GM21515 (cell line): ENCODE results near the gene FAXC.
"Not testable (repeated sequence)": the region's sequence is repeated elsewhere in the genome, so short reads cannot be mapped to it uniquely, and the experiment has no call there.

Experiments
- ATAC-seq: cut with Tn5 transposase; IDR thresholded peaks from one replicate; pipeline ENCODE4 v1.9.1; 2021; ENCODE audit not compliant: unreplicated experiment

FAXC gene

DNA sequence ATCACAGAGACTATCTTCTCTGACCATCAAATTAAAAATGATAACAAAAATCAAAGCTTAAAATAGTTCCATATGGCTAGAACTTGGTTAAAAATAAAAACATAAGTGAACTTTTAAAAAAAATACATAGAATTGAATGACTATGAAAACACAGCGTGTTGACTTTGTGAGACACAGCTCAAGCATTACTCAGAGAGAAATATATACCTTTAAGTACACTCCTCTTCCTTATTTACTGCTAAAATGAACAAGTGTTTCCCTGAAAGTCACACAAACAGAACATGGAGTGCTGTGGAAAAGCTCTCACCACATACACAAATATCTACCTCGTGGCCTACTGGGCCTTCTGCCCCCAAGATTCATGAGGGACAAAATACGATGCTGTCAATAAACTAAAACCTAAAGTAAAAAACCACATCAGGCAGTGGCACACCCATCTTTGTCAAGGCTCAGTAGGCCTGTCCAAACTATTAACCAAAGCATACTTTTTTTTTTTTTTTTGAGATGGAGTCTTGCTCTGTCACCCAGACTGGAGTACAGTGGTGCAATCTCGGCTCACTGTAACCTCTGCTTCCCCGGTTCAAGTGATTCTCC is 7.5 kb downstream of the FAXC start:
- ATAC-seq: no peak

DNA sequence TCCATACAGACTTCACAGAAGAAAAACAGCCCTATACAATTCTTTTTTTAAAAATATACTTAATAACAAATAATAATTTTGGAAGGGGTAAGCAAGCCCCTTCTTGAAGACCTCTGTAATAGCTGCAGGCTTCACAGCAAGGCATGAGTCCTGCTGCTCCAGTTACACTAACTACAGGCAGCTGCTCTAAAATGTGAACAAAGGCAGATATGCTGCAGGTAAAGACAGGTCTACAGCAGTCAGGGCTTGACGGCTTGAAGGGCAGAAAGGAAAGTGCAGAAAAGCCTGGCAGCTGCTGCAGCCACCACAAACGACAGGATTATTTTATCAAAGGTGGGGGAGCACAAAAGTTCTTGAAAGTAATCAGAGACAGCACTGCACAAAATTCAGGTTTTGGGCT is 11.3 kb downstream of the FAXC start:
- ATAC-seq: no peak

DNA sequence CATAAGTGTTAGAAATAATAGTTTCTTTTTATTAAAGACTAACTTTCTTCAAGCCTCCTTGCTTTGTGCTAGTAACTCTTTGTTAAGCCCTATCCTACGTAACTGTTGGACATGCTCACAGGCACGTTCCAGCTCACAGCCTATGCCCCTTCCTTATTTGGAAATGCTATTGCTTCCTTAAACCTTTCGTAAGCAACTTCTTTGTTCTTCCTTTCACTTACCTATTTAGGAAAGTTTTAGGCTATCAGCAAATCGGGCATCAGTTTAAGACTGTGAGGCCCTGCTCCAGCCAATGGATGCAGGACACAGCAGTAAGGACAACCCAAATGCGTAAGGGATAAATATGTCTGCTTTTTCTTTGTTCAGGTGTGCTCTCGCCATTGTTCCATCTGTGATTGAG is 14.2 kb downstream of the FAXC start:
- not testable (repeated sequence) for ATAC-seq

DNA sequence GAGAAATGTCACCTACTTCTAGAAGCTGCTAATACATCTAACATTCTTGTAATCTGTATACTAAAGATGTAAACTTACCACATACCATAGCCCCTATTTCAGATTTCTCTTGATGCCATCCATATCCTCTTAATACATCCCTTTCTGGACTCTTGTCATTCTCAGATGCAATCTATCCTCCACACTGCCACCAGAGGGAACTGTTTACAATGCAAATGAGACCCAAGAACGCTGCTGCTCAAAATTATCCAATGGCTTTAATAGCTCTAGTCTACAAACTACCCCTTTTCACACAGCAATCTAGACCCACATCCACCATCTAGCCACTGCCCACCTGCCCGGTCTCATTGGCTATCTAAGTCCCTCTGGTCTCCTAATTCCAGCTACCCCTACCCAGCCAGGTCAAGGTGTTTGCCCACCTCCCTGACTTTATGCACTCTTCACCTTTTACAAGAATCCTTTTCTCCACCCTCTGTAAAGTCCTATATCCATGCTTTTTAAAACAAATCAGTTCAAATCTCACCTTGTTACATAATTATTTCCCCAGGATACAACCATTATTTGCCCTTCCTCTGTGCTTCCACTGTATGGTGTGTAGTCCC is 14.8 kb downstream of the FAXC start:
- peak; percentile 43 for ATAC-seq

DNA sequence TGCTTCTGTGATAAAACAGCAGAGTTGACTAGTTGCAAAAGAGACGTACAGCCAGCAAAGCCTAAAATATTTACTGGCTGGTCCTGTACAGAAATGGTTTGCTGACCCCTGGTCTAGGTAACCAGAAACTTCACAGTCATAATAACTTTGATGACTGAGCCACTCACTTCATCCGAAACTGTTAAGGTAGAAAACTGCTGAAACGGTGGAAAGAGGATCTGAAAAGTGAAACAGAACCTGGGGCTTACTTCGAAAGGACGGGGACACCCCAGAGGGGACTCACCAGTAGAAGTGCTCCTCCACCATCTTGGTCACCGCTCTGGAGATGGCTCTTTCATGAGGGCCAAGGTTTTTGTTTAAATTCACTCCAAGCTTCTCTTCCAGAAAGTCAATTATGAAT is 16.4 kb downstream of the FAXC start:
- ATAC-seq: peak; percentile 92

DNA sequence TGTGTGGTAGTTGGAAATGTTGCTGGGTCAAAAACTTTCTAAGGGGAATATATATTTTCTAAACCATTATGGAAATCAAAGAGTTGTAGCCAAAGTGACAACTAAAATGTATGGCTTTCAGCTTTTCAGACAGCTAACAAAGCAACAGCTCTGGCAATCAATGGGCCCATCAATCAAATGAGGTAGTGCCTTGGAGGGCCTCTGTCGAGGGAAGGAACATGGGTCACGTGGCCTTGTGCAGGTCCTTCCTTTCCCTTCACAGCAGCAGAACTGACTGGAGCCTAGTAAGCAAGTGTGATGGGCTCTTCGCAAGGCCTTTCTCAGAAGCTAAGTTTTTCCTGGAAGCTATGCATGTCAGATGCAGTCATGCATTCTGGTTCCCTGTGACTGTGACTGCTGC is 17.9 kb downstream of the FAXC start:
- ATAC-seq: no peak

DNA sequence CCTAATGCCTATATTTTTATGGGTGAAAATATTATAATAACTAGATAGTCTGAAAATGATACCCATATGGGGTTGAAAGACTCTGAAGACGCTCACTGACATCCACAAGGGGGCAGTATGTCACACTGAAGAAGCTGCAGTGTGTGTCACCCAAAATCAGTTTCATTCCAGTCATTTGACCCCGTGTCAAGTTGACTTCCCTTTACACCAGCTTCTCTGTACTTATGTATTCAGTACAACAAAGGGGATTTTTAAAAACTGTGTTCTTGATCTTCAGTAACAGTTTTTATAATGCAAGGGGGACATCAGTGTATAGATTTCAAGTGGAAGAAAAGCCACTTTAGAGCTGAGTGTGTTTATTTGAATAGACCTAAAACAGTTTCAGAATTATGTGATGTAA is 19.3 kb downstream of the FAXC start:
- ATAC-seq: peak; percentile 69

DNA sequence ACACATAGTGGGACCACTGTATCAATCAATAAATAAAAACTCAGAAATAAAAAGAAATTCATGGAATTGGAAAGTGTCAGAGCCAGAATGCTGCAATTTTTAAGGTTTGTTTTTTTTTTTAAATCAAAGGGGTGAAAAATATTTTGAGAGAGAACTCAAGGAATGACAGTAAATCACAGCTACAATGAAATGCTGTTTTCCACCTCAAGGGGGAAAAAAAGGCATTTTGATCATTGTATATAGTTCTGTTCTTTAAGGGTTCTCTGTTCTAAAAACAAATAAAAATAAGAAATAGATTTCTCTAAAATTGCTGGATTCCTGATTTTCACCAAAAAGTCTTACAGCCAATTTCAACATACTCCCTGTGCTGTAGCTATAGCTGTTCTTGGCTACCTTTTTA is 24.5 kb downstream of the FAXC start:
- no peak for ATAC-seq

DNA sequence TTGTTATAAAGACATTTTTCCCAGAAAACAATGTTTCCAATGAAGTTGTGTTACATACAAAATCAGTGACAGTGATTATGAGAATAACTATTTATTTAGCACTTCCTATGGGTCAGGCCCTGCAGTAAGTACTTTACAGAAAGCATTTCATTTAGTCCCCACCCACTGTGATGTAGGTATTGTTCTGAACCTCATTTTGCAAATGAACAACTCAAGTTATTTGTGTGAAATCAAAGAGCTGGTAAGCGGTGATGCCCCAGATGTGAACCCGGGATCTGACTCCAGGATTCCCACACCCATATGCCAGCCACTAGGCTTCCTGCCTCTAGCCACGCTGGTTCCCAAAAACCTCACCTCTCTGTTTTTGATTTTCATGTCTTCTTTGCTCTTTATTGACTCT is 30.9 kb downstream of the FAXC start:
- ATAC-seq: no peak

DNA sequence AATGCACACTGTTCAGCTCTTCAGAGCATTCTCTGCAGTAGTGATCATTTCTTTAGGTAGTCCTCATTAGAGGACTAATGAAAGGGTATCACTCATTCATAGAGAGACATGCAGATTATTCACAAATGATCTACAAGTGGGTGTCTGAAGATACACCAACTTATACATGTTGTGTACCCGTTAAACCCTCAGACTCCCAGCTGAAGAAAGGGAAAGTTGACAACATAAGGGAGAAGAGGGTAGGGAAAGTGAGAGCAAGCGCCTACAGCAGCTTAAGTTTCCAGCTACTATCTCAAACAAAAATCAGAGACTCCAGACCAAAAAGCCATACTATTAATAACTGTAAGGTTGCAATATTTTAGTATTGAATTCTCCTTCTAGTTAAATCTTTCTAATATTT is 37.1 kb downstream of the FAXC start:
- ATAC-seq: no peak

DNA sequence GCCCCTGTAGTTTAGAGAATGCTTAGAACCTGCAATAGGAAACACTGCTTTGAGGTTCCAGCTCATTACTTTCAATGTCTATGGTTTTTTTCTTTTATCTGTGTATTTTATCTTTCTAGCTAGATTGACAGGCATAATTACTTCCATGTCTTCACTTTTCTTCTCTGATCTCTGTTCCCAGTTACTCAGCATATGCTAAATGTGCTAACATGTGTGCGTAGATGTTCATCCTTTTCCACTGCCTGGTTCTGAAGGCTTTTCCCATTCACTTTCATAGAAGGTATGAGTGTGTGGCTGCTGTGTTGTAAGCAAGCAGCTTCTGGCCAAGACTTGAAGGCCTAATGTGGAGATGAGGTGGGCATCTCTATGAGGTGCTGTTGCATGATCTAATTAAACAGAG is 38.9 kb downstream of the FAXC start:
- no peak for ATAC-seq

DNA sequence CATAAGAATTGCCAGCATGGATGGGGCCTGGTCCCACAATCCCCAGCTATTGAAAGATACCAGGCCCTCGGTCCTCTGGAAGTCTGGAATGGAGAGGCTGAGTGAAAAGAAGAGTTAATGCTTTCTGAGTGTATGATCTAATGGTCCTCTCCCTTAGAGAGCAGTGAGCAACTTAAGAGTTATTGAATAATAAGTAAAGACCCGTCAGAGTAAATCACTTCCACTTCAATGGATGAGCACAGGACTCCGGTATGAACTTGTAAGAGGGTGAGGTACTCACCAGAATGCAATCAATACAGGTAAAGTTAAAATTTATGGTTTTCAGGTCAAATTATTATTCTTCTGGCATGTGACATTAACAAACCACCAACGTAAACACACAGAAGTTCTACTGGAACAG is 39.9 kb downstream of the FAXC start:
- no peak for ATAC-seq

DNA sequence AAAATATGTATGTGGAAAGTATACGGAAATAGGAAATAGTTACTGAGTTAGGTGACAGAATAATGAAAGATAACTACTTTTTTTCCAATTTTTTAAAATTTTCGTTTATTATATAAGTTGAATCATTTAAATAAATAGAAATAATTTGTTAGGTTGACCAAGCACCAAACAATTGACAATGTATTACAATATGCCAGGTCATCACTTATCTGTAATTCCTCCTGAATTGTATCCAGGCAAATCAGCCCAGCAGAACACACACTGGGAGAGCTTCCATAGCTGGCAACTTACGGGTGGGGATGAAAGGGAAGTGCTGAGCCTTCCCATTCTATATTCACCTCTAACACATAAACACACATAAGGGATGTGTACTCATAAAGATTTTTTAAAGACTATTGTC is 40.7 kb downstream of the FAXC start:
- no peak for ATAC-seq

DNA sequence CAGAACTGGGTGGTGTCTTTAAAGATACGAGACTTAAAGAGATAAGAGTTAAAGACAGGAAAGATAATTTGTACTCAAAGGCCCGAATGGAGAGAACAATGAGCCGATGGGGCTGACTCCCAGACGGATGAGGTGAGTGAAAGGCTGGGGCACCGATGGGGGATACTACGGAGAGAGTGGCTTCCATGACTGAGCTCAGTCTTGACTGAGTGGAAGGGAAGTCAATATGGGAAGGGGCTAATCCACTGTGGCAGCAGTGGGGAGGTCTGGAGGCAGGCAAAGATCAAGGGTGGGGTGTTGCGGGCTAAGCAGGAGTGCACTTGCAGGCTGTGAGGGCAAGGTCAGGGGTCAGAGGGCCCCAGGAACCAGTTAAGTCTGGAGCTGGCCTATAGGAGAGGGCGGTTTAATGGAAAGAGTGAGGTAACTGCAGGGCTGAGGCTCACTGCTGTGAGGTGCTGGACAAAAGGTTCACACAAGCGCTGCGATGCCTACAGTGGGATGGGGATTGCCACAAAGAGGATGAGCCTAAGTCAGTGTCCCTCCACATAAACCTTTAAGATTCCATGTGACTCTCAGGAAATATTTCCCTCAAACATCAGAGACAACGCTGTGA is 42.1 kb downstream of the FAXC start:
- no peak for ATAC-seq

DNA sequence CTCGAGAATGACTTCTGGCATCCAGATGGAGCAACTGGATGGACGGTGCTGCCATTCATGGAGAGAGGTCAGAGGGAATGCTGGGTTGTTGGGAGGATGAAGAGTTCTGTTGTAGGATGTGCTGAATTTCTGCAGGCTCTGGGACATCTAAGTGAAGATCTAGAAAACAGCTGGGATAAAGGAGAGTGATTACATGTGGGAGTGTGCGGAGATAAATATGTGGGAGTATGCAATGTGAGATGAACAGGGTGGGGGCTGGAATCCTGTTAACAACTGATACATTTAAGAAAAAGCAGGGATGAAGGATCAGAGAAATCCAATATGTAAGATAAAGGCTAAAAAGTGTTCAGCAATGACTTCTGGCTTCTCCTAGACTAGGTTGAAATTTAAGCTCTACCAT is 43.1 kb downstream of the FAXC start:
- ATAC-seq: no peak

DNA sequence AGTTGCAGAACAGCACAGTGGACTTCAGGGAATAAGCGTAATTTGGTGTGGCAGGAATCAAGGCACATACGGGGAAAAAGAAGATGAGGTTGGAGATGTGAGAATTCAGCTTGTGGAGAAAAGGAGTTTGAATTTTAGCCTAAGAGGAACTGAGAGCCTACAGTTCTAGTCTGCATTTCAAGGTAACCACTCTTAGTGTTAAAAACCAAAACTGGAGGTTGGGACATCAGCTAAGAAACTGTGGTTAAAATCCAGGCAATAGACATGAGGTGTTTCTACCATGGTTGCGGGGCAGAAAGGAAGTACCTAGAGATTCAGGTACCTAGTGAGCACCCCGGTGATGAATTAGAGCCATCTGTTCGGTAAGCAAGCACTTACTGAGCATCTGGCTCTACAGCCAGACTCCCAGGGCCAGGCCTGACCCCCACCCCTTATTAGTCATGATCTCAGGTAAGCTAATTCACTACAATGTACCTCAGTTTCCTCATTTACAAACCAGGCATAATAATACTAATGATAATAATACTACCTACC is 44.4 kb downstream of the FAXC start:
- peak; percentile 70 for ATAC-seq

DNA sequence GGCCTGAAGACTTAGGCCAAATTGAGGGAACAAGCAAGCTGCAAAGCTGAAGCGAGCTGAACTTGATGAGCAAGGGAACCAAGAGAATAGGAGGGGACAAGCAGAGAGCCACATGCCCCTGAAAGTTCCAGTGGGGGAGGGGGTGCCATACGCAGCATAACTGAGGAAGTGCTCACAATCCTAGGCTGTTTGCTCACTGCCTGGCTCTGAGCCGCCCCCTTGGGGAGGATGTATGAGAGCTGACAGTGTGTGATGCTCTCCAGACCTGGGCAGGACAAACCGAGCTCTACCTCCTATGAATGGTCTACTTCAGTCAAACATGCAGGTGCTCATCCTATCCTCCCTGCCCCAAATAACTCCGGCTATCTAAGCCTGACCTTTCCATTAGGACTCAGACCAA is 52.1 kb downstream of the FAXC start:
- no peak for ATAC-seq

DNA sequence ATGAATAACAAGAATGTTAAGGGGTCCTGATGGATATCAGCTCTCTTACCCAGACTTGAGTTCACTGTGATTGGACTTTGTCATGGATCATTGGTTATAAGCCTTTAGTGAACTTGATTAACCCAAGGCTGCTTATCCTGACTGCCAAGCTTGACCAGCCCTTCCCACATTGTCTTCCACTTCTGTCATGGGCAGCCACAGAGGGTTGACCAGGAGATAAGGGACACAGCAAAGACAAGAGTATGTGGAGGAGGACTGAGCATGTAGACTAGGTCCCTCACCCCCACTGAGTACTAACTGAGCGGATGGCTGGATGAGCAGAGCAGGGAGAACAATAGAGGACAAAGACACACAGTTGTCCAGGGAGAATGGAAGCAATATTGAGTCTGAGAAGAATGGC is 52.5 kb downstream of the FAXC start:
- no peak for ATAC-seq

DNA sequence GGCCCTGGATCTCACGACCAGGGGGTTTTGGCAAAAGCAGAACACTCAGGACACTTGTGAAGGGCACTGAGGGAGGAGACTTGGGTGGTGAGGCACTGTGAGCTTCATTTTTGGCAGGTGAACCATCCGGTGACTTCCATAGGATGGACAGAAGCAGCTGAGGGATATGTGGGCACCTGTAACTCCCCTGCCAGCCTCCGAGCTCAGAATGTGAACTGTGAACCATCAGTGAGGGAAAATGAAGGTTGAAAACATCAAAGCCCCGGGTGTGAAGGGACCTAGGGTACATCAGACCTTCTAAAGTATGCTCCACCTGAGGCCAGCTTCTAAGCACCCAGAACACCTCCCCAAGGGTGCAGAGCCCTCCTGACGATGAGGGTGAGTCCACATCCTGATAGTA is 53.2 kb downstream of the FAXC start:
- ATAC-seq: no peak

DNA sequence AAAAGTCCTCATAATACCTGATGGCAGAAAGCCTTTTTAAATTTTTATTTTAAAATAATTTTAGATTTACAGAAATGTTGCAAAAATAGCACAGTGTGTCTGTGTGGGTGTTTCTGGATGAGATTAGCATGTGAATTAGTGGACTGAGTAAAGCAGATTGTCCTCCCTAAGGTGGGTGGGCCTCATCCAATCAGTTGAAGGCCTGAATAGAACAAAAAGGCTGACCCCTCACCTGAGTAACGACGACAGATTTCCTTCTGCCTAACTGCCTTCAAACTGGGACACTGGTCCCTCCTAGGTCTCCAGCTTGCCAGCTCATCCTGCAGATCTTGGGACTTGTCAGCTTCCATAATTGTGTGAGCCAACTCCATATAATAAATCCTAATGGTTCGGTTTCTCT is 54.2 kb downstream of the FAXC start:
- no peak for ATAC-seq

DNA sequence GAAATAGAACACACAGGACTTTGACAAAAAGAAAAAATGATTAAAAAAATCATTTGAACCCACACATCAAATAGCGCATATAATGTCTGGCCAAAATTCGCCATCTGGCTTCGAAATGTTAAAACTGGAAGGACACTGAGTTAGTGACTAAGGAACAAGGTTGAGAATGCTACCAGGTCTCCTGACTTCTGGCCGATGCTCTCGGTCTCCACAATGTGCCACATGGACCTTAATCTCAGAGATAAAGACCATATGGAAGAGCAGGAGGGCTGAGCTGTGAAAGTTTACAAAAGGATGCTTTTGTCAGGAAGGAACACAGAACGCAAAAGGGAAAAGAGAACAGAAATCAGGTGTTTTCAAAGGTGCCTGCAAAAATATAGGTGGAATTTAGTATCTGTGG is 54.7 kb downstream of the FAXC start:
- no peak for ATAC-seq

DNA sequence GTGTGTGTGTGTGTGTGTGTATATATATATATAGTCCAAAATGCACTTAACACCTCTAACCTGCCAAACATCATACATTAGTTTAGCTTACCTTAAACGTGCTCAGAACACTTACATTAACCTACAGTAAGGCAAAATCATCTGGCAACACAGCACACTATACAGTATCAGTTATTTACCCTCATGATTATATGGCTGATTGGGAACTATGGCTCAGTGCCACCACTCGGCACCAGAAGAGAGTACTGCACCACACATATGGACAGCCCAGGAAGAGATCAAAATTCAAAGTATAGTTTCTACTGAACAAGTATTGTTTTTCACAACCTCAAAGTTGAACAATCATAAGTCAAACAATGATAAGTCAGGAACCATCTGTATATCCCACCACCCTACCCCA is 59.8 kb downstream of the FAXC start:
- no peak for ATAC-seq

DNA sequence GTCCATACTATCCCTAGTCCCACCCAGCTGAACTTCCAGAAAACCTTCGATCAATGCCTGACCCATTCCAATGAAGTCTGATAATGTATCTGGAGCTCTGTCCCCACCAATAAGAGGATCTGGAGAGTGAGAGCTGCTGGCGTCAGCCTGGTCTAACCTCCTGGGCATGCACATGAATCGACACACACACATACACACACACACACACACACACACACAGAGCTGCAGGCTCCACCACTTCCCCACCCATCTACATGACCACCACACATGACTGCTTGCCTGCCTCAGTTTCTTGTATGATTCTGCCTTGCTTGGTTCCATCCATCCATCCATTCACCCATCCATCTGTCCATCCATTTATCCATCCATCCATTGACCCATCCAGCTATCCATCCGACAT is 60.8 kb downstream of the FAXC start:
- no peak for ATAC-seq
